ENCODE results near the gene SNUPN. TPM values are rescaled to one million over a fixed set of nuclear protein-coding genes. Genes with fewer than 3 reads are reported as not detected.

The SNUPN gene
- total RNA-seq, 2 experiments from 2014 or later = 31.4 to 32.5 TPM

DNA sequence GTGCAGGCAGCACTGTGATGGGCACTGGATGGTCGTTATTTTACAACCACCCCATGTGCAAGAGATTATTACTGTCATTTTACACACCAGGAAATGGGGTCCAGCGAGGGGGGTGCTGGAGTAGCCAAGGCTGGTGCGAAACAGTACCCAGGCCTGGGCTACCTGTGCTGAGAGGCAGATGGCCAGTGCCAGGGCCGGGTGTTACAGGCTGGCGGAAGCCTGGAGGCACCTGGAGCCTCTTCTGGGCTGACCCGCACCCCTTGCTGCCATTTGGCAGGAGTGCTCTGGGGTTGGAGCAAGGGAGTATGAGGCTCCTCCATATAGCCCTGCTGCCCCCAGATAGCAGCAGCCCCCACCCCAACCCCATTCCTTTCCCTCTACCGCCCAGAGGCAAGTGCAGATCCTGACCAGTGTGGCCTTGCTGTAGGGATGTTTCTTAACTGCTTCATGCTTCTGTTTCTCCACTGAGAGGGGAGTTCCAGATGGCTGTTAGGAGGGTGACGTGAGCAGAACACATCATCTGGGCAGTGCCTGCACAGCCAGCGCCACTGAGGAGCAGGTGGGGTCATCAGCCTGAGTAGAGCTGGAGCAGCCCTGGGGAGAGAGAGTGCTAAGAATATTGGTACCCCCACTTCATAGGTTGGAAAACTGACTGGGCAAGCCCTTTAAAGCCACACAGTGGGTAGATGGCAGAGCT, 37.4 kb upstream of the SNUPN start:
- H3K4me3 Mint-ChIP-seq = no peak overlapping the region
- ChIA-PET CTCF (no interaction called here), POLR2A (no interaction called here)
- H3K36me3 Mint-ChIP-seq (ENCODE audit: low read depth) = no peaks in the 10 kb centered on the region
- H3K4me1 Mint-ChIP-seq (ENCODE audit: low read depth) = peaks cover 7% of the 10 kb centered on the region
- no peaks in the 10 kb centered on the region for H3K27me3 Mint-ChIP-seq (ENCODE audit: low read depth)
- H3K27ac Mint-ChIP-seq = no peak overlapping the region
- DNase-seq (no peak), ATAC-seq (no peak)
- H3K9me3 Mint-ChIP-seq (ENCODE audit: insufficient read depth) = no peaks in the 10 kb centered on the region

- Mint-ChIP-seq H3K36me3 (ENCODE audit: low read depth) (no peaks in the 10 kb centered on the region), H3K9me3 (ENCODE audit: insufficient read depth) (no peaks in the 10 kb centered on the region), H3K27ac (no peak overlapping the region), H3K27me3 (ENCODE audit: low read depth) (no peaks in the 10 kb centered on the region), H3K4me1 (ENCODE audit: low read depth) (peaks cover 7% of the 10 kb centered on the region), H3K4me3 (no peak overlapping the region)
- POLR2A ChIA-PET = no interaction called here
- ATAC-seq = no peak
- DNase-seq = no peak
- CTCF ChIA-PET = interaction anchor here (1.4 to 1.6 kb wide), 2 partner anchors 14 to 21 kb away, joined by 3 to 4 read pairs; partner anchors contain the start of gene SNX33
Measured at GRCh38 chr15:75661756-75662140, 36.2 kb upstream of the SNUPN start.

- POLR2A ChIA-PET = interaction anchor here (0.7 kb wide), 1 partner anchor 64 kb away, joined by 3 read pairs; no protein-coding TSS in a partner anchor
- no peaks in the 10 kb centered on the region for H3K27me3 Mint-ChIP-seq (ENCODE audit: low read depth)
- H3K4me1 Mint-ChIP-seq (ENCODE audit: low read depth) = peaks cover 4% of the 10 kb centered on the region
- CTCF ChIA-PET = interaction anchor here (1.4 to 1.6 kb wide), 2 partner anchors 14 to 20 kb away, joined by 3 to 4 read pairs; partner anchors contain the start of gene SNX33
- no peak overlapping the region for H3K4me3 Mint-ChIP-seq
- DNase-seq (no peak), ATAC-seq (no peak)
- no peaks in the 10 kb centered on the region for H3K9me3 Mint-ChIP-seq (ENCODE audit: insufficient read depth)
- no peak overlapping the region for H3K27ac Mint-ChIP-seq
- no peaks in the 10 kb centered on the region for H3K36me3 Mint-ChIP-seq (ENCODE audit: low read depth)
Measured at GRCh38 chr15:75661100-75661755, 35.7 kb upstream of the SNUPN start.

- H3K27me3 Mint-ChIP-seq (ENCODE audit: low read depth) = no peaks in the 10 kb centered on the region
- no peaks in the 10 kb centered on the region for H3K4me1 Mint-ChIP-seq (ENCODE audit: low read depth)
- H3K27ac Mint-ChIP-seq = no peak overlapping the region
- H3K36me3 Mint-ChIP-seq (ENCODE audit: low read depth) = no peaks in the 10 kb centered on the region
- ChIA-PET CTCF (interaction anchor here (1.6 kb wide), 1 partner anchor 13 kb away, joined by 3 read pairs; the partner anchor contains the start of gene SNX33), POLR2A (interaction anchor here (0.7 kb wide), 2 partner anchors 20 to 63 kb away, joined by 3 read pairs; partner anchors contain the start of gene IMP3)
- DNase-seq = no peak
- no peak overlapping the region for H3K4me3 Mint-ChIP-seq
- ATAC-seq = no peak
- no peaks in the 10 kb centered on the region for H3K9me3 Mint-ChIP-seq (ENCODE audit: insufficient read depth)
Measured at GRCh38 chr15:75659928-75660645, 34.6 kb upstream of the SNUPN start.

DNA sequence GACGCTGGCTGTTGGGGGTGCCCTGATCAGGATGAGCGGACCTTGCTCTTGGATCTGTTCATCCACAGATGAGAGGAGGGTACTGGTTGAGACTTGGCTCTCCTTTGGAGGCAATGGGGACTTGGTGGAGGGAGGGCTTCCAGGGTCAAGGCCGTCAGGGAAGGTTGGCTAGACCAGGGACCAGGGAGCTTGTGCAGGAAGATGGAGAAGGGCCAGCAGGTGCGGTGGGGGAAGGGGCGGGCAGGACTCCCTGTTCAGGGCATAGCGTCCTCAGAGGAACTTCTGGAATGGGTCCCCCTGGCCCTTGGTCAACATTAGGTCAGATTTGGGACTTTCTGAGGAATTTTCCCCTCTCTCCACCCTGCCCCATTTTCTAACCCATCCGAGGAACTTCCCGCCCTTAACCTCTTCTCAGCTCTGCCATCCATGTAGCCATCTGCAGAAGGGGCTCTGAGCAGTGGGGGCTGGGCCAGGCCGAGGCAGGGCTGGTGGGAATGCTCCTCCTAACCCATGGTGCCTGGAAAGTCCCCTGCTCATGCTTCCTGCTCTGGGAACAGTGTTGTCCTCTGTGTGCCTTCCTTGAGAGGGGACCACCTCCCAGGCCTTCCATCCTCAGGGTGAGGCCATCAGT, 33.7 kb upstream of the SNUPN start:
- POLR2A ChIA-PET = interaction anchor here (0.7 kb wide), 1 partner anchor 19 kb away, joined by 3 read pairs; the partner anchor contains the start of gene IMP3
- Mint-ChIP-seq H3K9me3 (ENCODE audit: insufficient read depth) (no peaks in the 10 kb centered on the region), H3K27ac (no peak overlapping the region), H3K36me3 (ENCODE audit: low read depth) (no peaks in the 10 kb centered on the region), H3K4me3 (no peak overlapping the region), H3K27me3 (ENCODE audit: low read depth) (no peaks in the 10 kb centered on the region), H3K4me1 (ENCODE audit: low read depth) (no peaks in the 10 kb centered on the region)
- CTCF ChIA-PET = no interaction called here
- no peak for DNase-seq
- no peak for ATAC-seq

GRCh38 chr15:75656813-75657212, 31.3 kb upstream of the SNUPN start:
- Mint-ChIP-seq H3K4me3 (no peak overlapping the region), H3K4me1 (ENCODE audit: low read depth) (peaks cover 9% of the 10 kb centered on the region), H3K27ac (no peak overlapping the region), H3K36me3 (ENCODE audit: low read depth) (no peaks in the 10 kb centered on the region), H3K9me3 (ENCODE audit: insufficient read depth) (no peaks in the 10 kb centered on the region), H3K27me3 (ENCODE audit: low read depth) (no peaks in the 10 kb centered on the region)
- ATAC-seq = no peak
- ChIA-PET POLR2A (no interaction called here), CTCF (no interaction called here)
- no peak for DNase-seq

DNA sequence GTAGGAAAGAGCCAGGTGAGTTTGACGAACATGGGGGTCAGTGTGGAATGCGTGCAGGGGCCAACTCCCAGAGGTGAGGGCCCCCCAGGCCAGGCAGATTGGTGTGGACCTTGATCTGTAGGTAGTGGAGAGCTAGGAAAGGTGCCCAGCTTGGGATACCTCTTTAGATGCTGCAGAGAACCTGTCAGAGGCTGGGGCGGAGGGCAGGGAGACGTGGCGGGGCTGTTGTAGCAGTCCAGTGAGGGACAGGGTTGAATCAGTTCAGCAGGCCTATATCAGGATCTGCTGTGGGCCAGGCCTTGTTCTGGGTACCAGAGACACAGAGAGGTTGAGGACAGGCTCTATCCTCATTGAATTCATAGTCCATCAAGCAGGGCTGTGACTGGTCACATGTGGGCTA, 30.8 kb upstream of the SNUPN start:
- H3K9me3 Mint-ChIP-seq (ENCODE audit: insufficient read depth) = no peaks in the 10 kb centered on the region
- ATAC-seq = no peak
- ChIA-PET CTCF (interaction anchor here (1.1 kb wide), 1 partner anchor 9 kb away, joined by 3 read pairs; no protein-coding TSS in a partner anchor), POLR2A (no interaction called here)
- H3K36me3 Mint-ChIP-seq (ENCODE audit: low read depth) = no peaks in the 10 kb centered on the region
- H3K27ac Mint-ChIP-seq = no peak overlapping the region
- H3K4me1 Mint-ChIP-seq (ENCODE audit: low read depth) = peaks cover 13% of the 10 kb centered on the region
- no peak for DNase-seq
- H3K27me3 Mint-ChIP-seq (ENCODE audit: low read depth) = no peaks in the 10 kb centered on the region
- no peak overlapping the region for H3K4me3 Mint-ChIP-seq

DNA sequence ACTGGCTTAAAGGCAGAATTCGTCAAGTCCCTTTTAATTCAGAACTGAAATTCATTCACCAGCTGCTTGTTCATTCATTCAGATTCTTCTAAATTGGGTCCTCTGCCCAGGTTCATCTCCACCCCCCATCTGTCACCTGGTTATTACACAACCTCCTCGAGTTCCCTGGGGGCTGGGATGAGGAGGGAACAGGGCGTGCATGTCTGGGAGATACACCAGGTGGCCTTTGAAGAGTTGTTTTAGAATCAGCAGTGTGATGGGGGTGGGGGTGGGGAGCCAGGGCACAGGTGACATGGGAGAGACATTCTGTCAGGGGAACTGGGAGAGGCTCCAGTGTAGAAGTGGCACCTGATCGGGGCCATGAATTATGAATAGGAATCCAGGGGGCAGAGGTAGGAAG, 30.4 kb upstream of the SNUPN start:
- Mint-ChIP-seq H3K9me3 (ENCODE audit: insufficient read depth) (no peaks in the 10 kb centered on the region), H3K4me1 (ENCODE audit: low read depth) (peaks cover 17% of the 10 kb centered on the region), H3K4me3 (no peak overlapping the region), H3K27ac (no peak overlapping the region), H3K36me3 (ENCODE audit: low read depth) (no peaks in the 10 kb centered on the region), H3K27me3 (ENCODE audit: low read depth) (no peaks in the 10 kb centered on the region)
- CTCF ChIA-PET = interaction anchor here (1.1 kb wide), 1 partner anchor 9 kb away, joined by 3 read pairs; no protein-coding TSS in a partner anchor
- POLR2A ChIA-PET = no interaction called here
- ATAC-seq = no peak
- DNase-seq = no peak

DNA sequence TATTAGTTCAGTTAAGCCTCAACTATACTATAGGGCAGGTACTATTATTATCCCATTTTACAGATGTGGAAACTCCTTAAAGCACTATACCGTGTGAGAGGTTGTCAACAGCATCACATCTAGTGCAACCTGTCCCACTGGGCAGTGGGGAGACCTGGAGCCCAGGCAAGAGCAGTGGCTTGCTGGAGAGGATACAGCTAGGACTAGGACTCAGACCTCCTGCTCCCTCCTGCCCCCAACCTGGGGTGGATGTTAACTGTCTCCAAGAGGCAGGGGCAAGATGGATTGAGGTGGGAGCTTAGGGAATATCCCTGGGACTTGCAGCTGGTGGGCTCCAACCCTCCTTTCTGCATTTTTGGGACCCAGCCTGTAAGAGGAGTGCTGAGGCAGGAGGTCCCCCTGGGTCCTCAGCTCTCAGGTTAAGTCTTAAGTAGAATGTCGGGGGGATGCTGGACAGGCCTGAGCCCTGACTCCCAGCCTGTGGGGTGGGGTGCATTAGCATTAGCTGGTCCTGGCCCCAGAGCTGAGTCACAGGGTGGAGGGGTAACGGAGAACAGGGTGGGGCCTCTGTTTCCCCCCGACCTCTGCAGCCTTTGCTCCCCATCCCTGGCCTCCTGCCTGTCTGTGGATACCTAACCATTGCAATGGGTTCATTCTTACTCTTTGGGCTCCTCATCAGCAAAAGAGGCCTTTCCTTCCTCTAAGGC, 28.8 kb upstream of the SNUPN start:
- no peak for DNase-seq
- no peaks in the 10 kb centered on the region for H3K27me3 Mint-ChIP-seq (ENCODE audit: low read depth)
- ChIA-PET POLR2A (interaction anchor here (0.6 to 1.1 kb wide), 3 partner anchors 15 to 199 kb away, joined by 3 read pairs; partner anchors contain the start of genes IMP3 and SNUPN), CTCF (interaction anchor here (1.1 to 1.4 kb wide), 2 partner anchors 32 to 56 kb away, joined by 3 read pairs; no protein-coding TSS in a partner anchor)
- no peak overlapping the region for H3K27ac Mint-ChIP-seq
- no peak overlapping the region for H3K4me3 Mint-ChIP-seq
- no peaks in the 10 kb centered on the region for H3K36me3 Mint-ChIP-seq (ENCODE audit: low read depth)
- no peak for ATAC-seq
- H3K4me1 Mint-ChIP-seq (ENCODE audit: low read depth) = peaks cover 19% of the 10 kb centered on the region
- no peaks in the 10 kb centered on the region for H3K9me3 Mint-ChIP-seq (ENCODE audit: insufficient read depth)

DNA sequence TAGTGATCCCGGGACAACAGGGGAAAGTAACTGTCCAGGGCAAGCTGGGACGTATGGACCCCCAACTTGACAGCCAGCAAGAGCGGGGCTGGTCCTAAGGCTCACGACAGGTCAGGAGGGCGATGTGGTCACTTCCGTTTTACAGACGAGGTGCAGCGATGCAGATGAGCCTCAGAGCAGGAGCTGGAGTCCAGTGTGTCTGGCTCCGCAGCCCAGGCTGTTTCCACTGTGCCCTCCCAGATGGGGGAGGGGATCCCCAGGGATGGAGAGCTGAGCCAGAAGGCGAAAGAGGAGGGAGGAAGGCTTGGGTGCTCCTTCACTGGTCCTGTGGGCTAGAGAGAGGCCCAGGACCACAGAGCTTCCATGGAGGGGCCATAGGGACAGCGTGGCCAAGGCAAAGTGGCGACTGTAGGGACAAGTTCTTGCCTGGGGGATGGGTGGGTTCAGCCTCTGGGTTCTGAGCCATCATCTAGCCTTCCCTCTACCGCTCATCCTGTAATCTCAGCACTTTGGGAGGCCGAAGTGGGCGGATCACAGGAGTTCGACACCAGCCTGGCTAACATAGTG, 27.9 kb upstream of the SNUPN start:
- ATAC-seq = no peak
- Mint-ChIP-seq H3K36me3 (ENCODE audit: low read depth) (no peaks in the 10 kb centered on the region), H3K4me1 (ENCODE audit: low read depth) (peaks cover 22% of the 10 kb centered on the region), H3K9me3 (ENCODE audit: insufficient read depth) (no peaks in the 10 kb centered on the region), H3K27ac (no peak overlapping the region), H3K27me3 (ENCODE audit: low read depth) (no peaks in the 10 kb centered on the region), H3K4me3 (no peak overlapping the region)
- CTCF ChIA-PET = interaction anchor here (1.1 to 1.4 kb wide), 2 partner anchors 33 to 55 kb away, joined by 3 read pairs; no protein-coding TSS in a partner anchor
- no peak for DNase-seq
- POLR2A ChIA-PET = interaction anchor here (1.0 to 1.5 kb wide), 2 partner anchors 12 to 28 kb away, joined by 3 to 5 read pairs; partner anchors contain the start of gene SNUPN
